GM18526 (cell line): ENCODE results near the gene C17orf75.

ENCODE experiments used
- POLR2A ChIP-seq: IDR thresholded peaks from 3 replicates; pipeline ENCODE4 v1.6.1; 2011; ENCODE audit not compliant: insufficient read length; ENCODE audit errors: extremely low read depth

Gene C17orf75

GRCh38 chr17:32341857-32342602 is at the start of gene C17orf75:
Gene C17orf75, minus strand, starts transcription at chr17:32342173. Its CDS starts 34 bp downstream, at chr17:32342139.
- TF ChIP-seq POLR2A: peak; percentile 52

- no peak for TF ChIP-seq POLR2A
Observed at GRCh38 chr17:32388613-32389459, 46.9 kb upstream of the C17orf75 start.

DNA sequence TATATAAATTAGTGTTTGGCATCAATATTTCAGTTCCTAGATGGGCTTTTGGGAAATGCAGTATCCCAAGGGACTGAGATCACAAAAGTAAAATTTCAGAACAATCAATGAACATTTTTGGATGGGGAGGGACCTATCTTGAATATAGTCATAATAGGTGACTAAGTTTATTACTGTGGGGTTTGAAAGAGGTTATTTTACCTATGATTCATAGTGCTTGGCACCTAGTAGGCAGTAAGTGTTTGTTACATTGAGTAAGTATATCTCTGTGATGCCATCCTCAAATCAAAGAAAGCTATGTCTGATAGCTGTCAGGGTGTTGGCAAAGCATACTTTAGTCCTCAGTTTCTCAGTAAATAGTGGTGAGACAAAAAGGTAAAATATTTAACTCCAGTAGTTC is 44.9 kb upstream of the C17orf75 start:
- no peak for TF ChIP-seq POLR2A

DNA sequence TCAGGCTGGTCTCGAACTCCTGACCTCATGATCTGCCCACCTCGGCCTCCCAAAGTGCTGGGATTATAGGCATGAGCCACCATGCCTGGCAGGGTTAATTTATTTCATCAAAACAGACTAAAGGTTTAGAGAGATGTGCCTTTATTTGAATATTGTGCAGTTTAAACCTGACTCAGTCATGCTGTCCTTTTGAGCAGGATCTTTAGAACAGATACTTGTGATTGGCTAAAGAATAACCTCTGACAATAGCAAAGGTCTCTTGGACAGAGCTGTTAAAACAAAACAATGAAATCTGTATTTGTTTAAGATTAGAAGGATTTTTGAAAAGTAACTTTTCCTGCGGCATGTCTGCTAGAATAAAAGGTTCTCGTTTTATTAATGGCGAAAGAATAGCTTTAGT is 44.0 kb upstream of the C17orf75 start:
- TF ChIP-seq POLR2A: no peak

DNA sequence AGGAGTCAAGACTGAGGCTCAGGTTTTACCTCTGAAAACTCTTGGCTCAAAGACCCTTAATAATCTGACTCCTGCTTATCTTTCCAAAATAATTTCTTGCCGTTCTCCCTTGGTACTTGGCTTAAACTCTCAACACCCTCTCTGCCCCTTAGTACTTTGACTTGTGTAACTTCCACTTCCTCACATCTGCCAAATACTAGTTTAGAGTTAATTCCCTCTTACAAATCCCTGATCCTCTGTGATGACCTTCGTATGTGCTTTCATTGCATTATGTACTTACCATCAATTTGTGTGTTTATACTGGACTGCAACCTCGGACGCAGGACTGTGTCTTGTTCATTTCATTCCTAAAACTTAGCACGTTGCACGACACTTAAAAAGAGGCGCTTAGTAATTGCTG is 43.1 kb upstream of the C17orf75 start:
- no peak for TF ChIP-seq POLR2A

DNA sequence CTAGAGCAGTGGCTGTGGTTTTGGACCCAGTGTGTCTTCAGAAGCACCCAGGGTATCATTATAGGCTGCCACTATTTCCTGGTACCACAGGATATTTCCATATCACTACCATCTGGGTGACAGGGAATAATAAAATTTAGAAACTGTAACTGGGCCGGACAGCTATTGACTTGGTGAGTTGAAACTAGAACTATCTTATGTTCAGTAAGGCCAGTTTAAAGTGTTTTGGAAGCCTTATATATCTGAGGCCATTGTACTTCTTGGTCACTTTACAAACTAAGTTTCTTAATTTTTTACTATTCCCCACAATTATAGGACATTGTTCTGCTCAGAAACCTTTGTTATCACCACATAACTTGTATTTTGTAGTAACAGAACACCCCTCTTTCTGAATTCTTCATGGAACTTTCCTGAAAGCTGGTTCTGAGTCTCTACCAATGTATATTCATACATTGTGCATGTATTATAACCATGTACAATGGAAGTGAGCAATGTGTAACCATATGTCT is 42.0 kb upstream of the C17orf75 start:
- no peak for TF ChIP-seq POLR2A

GRCh38 chr17:32382526-32383223 is 40.7 kb upstream of the C17orf75 start:
- TF ChIP-seq POLR2A: no peak

GRCh38 chr17:32370426-32370825 is 28.5 kb upstream of the C17orf75 start:
- no peak for TF ChIP-seq POLR2A

- TF ChIP-seq POLR2A: no peak
Observed at GRCh38 chr17:32361270-32361669, 19.3 kb upstream of the C17orf75 start.

DNA sequence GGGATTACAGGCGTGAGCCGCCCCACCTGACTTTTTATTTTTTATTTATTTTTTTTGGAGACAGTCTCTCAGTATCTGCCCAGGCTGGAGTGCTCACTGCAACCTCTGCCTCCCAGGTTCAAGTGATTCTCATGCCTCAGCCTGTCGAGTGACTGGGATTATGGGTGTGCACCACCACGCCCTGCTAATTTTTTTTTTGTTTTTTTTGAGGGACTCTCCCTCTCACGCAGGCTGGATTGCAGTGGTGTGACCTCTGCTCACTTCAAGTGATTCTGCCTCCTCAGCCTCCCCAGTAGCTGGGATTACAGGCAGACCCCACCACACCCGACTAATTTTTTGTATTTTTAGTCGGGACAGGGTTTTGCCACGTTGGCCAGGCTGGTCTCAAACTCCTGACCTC is 15.6 kb upstream of the C17orf75 start:
- TF ChIP-seq POLR2A: no peak

- TF ChIP-seq POLR2A: no peak
Observed at GRCh38 chr17:32356750-32357149, 14.8 kb upstream of the C17orf75 start.

DNA sequence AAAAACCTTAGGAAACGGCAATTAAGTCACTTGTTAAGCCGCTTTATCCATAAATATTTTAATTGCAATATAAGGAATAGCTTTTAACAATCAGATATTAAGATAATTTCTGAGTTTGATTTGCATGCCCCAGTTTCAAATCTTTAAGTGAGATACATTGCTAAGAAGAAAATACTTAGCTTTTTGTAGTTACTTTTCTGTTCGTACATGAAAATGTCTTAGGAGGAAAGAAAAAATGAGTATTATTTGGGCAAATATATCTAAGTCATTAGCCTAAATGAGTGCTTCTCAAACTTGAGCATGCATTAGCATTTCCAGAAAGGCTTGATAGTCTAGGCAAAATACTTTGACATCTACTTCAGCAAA is 14.4 kb upstream of the C17orf75 start:
- TF ChIP-seq POLR2A: no peak

DNA sequence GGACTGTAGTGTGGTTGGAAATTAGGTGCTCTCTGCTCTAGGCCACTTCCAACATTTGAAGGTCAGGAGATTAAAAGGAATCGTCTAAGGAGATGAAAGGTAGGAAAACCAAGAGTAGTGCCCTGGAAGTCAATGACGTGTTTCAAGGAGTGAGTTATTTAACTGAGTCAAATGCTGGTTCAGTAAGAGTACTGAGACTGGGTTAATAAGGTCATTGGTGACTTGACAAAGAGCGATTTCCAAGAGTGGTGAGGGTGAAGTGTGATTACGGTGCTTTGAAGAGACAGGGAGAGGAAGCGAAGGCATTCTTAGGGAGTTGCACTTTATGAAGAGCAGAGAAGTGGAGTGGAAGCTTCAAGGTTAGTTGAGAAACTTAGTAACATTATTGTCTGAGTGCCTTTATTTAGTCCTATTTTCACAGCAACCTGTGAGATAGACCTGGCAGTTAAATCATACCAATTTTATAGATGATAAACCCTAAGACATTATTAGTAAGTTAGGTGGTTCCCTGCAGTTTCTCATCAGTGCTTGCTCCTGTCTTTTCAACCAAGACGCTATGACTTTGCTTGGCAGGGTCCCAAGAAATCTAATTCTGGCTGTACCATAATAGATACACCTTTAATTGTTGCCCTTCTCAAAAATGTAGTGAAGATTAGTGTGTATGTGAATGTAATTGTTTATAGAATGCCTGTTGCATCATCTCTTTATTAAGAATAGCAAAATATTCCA is 13.8 kb upstream of the C17orf75 start:
- TF ChIP-seq POLR2A: no peak

DNA sequence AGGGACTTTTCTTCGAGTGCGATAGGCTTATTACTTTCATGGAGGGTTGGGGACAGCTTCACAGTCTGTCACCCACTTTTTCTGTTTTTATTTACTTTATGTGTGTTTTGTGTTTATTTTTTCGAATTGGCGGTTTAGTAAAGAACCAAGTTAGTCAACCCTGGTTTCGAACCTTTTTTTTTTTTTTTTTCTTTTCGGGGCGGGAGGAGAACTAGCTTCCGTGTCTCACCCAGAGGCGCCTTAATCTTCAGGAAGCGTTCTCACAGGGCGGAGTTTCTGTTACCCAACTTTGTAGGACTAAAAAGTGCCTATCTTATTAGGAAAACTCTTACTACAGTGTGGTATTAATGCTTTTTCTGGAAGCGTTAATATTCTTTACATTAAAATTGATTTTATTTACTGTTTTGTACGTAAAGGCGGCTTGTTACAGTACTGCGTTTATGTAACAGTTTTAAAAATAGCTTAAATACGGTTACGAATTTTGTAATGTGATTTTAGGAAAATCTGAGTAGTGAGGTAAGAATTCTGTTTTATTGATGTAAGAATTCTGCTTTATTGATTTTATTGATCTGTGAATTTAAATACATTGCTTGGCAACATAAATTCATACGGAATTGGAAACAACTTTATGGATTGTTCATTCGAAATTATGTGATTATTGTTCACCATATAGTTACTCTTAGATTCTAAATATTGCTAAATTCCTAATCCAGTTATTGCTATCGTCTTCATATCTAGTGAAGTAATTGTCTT is 8.9 kb upstream of the C17orf75 start:
- TF ChIP-seq POLR2A: no peak
